ENCODE results near the gene SLC25A21.
A peak's percentile ranks its signal among the peaks of the same experiment; 100 is the strongest.
"Not testable (repeated sequence)": the region's sequence is repeated elsewhere in the genome, so short reads cannot be mapped to it uniquely, and the experiment has no call there.

Gene SLC25A21

GRCh38 chr14:36863271-36863670 is 309.1 kb downstream of the SLC25A21 start:
- DNase-seq, result no peak

GRCh38 chr14:36862237-36862636 is 310.2 kb downstream of the SLC25A21 start:
- DNase-seq, result not testable (repeated sequence)

GRCh38 chr14:36860831-36861230 is 311.6 kb downstream of the SLC25A21 start:
- DNase-seq, result no peak

- DNase-seq, result no peak
Measured at GRCh38 chr14:36859119-36859518, 313.3 kb downstream of the SLC25A21 start.

- DNase-seq, result no peak
Measured at GRCh38 chr14:36857842-36858445, 314.5 kb downstream of the SLC25A21 start.

- DNase-seq, result no peak
Measured at GRCh38 chr14:36857136-36857535, 315.3 kb downstream of the SLC25A21 start.

- no peak for DNase-seq
Measured at GRCh38 chr14:36856095-36856878, 316.1 kb downstream of the SLC25A21 start.

GRCh38 chr14:36855396-36855795 is 317.0 kb downstream of the SLC25A21 start:
- no peak for DNase-seq

GRCh38 chr14:36852981-36853691 is 319.3 kb downstream of the SLC25A21 start:
- DNase-seq, result no peak

GRCh38 chr14:36848213-36848612 is 324.2 kb downstream of the SLC25A21 start:
- DNase-seq, result no peak

GRCh38 chr14:36847366-36847765 is 325.0 kb downstream of the SLC25A21 start:
- DNase-seq, result no peak

GRCh38 chr14:36845356-36846012 is 326.9 kb downstream of the SLC25A21 start:
- DNase-seq, result peak; percentile 43

- no peak for DNase-seq
Measured at GRCh38 chr14:36844443-36845195, 327.8 kb downstream of the SLC25A21 start.

GRCh38 chr14:36843410-36843809 is 329.0 kb downstream of the SLC25A21 start:
- no peak for DNase-seq

- no peak for DNase-seq
Measured at GRCh38 chr14:36835128-36835527, 337.3 kb downstream of the SLC25A21 start.

GRCh38 chr14:36834293-36834692 is 338.1 kb downstream of the SLC25A21 start:
- no peak for DNase-seq

GRCh38 chr14:36829547-36829946 is 342.9 kb downstream of the SLC25A21 start:
- no peak for DNase-seq

- DNase-seq, result no peak
Measured at GRCh38 chr14:36827861-36828260, 344.5 kb downstream of the SLC25A21 start.

GRCh38 chr14:36826614-36827013 is 345.8 kb downstream of the SLC25A21 start:
- no peak for DNase-seq

GRCh38 chr14:36824854-36825253 is 347.6 kb downstream of the SLC25A21 start:
- DNase-seq, result no peak

GRCh38 chr14:36823651-36824050 is 348.8 kb downstream of the SLC25A21 start:
- DNase-seq, result no peak

GRCh38 chr14:36822685-36823084 is 349.7 kb downstream of the SLC25A21 start:
- DNase-seq, result no peak
